ENCODE data around the gene RNF31. TPM values are rescaled to one million over a fixed set of nuclear protein-coding genes. Genes with fewer than 3 reads are reported as not detected.

Gene RNF31
- total and polyA plus RNA-seq, 2 of the 13 experiments (the other 11 are each of a cell fraction or from before 2014, with no cell fraction given): 48.2 to 86.8 TPM

DNA sequence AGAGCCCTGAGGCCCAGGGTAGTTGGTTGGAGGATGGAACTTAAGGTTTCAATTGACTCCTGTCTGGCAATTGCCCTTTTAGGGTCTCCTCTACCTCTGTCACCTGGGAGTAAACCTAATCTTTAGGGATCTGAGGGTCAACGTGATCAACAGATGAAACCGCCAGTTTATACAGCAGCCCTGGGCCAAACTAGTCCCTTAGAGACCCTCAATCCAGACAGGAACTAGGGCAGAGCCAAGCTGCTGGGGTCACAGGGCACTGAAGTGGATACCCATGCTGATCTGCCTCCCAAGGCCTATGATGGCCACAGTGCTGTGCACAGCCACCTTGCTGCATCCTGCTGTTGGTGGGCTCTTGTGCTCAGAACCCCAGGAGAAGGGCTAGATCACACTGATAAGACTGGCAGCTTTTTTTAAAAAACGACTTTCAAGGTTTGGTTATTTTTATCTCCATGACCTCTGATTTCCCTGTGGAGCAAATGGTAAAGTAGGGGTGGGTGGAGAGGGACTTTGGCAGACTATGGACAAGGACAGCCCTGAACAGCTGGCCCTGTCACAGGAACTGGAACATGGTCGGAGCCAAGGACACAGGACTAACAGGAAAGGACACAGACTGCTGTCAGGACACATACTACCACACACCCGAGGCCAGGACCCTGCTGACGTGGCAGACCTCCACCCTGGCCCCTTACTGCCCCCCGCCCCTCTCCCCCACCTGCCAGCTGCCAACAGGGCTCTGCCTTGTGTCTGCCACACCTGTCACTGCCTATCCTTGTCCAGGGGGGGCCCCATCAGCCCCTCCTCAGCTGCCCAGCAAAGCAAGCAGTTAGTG lies 16.4 kb upstream of the RNF31 start (continued):
- TF ChIP-seq, protein P1, sequence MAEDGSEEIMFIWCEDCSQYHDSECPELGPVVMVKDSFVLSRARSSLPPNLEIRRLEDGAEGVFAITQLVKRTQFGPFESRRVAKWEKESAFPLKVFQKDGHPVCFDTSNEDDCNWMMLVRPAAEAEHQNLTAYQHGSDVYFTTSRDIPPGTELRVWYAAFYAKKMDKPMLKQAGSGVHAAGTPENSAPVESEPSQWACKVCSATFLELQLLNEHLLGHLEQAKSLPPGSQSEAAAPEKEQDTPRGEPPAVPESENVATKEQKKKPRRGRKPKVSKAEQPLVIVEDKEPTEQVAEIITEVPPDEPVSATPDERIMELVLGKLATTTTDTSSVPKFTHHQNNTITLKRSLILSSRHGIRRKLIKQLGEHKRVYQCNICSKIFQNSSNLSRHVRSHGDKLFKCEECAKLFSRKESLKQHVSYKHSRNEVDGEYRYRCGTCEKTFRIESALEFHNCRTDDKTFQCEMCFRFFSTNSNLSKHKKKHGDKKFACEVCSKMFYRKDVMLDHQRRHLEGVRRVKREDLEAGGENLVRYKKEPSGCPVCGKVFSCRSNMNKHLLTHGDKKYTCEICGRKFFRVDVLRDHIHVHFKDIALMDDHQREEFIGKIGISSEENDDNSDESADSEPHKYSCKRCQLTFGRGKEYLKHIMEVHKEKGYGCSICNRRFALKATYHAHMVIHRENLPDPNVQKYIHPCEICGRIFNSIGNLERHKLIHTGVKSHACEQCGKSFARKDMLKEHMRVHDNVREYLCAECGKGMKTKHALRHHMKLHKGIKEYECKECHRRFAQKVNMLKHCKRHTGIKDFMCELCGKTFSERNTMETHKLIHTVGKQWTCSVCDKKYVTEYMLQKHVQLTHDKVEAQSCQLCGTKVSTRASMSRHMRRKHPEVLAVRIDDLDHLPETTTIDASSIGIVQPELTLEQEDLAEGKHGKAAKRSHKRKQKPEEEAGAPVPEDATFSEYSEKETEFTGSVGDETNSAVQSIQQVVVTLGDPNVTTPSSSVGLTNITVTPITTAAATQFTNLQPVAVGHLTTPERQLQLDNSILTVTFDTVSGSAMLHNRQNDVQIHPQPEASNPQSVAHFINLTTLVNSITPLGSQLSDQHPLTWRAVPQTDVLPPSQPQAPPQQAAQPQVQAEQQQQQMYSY (CRISPR knock-in tag; IDR thresholded peaks at IDR 0.05): no peak
- TF ChIP-seq ZKSCAN8 (CRISPR knock-in tag; IDR thresholded peaks at IDR 0.05; ENCODE audit: borderline replicate concordance): 0 out of 2 replicates have a peak, but pooled peaks have one; percentile 23
- TF ChIP-seq NFE2 (CRISPR knock-in tag; IDR thresholded peaks at IDR 0.05): no peak
- TF ChIP-seq FOXP4 (CRISPR knock-in tag; IDR thresholded peaks at IDR 0.05): peak; percentile 51; the same call in 1 of the 2 replicates
- TF ChIP-seq SRSF1 (optimal IDR thresholded peaks at IDR 0.05; ENCODE audit: low read depth, low read length): no peak
- TF ChIP-seq ZNF572 (CRISPR knock-in tag; IDR thresholded peaks at IDR 0.05): peak; percentile 90
- no peak for TF ChIP-seq ZNF672 (CRISPR knock-in tag; IDR thresholded peaks at IDR 0.05)
- TF ChIP-seq SP2 (CRISPR knock-in tag; IDR thresholded peaks at IDR 0.05): no peak; the same call in 1 of the 2 replicates
- TF ChIP-seq ZSCAN29 (CRISPR knock-in tag; conservative IDR thresholded peaks at IDR 0.05): 0 out of 2 replicates have a peak, but pooled peaks have one; percentile 56
- no peak for TF ChIP-seq TMF1 (CRISPR knock-in tag; IDR thresholded peaks at IDR 0.05; ENCODE audit: low read depth)
- peak; percentile 53; the same call in 1 of the 2 replicates for TF ChIP-seq KDM2A (CRISPR knock-in tag; IDR thresholded peaks at IDR 0.05; ENCODE audit: borderline replicate concordance, low read depth)
- TF ChIP-seq ATAD3A (CRISPR knock-in tag; IDR thresholded peaks at IDR 0.05): no peak
- TF ChIP-seq JUND (CRISPR knock-in tag; IDR thresholded peaks at IDR 0.05): no peak
- TF ChIP-seq, protein P2, sequence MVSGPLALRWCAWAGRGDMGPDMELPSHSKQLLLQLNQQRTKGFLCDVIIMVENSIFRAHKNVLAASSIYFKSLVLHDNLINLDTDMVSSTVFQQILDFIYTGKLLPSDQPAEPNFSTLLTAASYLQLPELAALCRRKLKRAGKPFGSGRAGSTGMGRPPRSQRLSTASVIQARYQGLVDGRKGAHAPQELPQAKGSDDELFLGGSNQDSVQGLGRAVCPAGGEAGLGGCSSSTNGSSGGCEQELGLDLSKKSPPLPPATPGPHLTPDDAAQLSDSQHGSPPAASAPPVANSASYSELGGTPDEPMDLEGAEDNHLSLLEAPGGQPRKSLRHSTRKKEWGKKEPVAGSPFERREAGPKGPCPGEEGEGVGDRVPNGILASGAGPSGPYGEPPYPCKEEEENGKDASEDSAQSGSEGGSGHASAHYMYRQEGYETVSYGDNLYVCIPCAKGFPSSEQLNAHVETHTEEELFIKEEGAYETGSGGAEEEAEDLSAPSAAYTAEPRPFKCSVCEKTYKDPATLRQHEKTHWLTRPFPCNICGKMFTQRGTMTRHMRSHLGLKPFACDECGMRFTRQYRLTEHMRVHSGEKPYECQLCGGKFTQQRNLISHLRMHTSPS (CRISPR knock-in tag; IDR thresholded peaks at IDR 0.05; ENCODE audit: low read depth): peak; percentile 64
- no peak for TF ChIP-seq ARID3A (IDR thresholded peaks at IDR 0.05; ENCODE audit: low read depth, low read length)
- no peak for TF ChIP-seq ZNF331 (CRISPR knock-in tag; IDR thresholded peaks at IDR 0.05)
- TF ChIP-seq SMAD9 (CRISPR knock-in tag; IDR thresholded peaks at IDR 0.05): no peak
- TF ChIP-seq ZNF740 (CRISPR knock-in tag; IDR thresholded peaks at IDR 0.05): no peak
- TF ChIP-seq GZF1 (CRISPR knock-in tag; IDR thresholded peaks at IDR 0.05): no peak
- TF ChIP-seq ZFAT (CRISPR knock-in tag; conservative IDR thresholded peaks at IDR 0.05): no peak
- TF ChIP-seq RFX1 (IDR thresholded peaks at IDR 0.05): no peak

All from HepG2 (cell line).